Fibroblast of mammary gland (primary cell): ENCODE measurements around the gene SH3RF3.
A peak's percentile ranks its signal among the peaks of the same experiment; 100 is the strongest.

Source experiments
- DNase-seq: peaks from one replicate; pipeline ENCODE4 v3.0.0-alpha.2; 2010; ENCODE audit warnings: low read depth
- H3K4me3 ChIP-seq: 2 replicates; pipeline ENCODE4 v1.5.1; 2011; ENCODE audit warnings: low read depth, mild to moderate bottlenecking, low read length, moderate library complexity; ENCODE audit not compliant: control insufficient read depth
- CTCF ChIP-seq: conservative IDR thresholded peaks from 2 replicates; pipeline ENCODE4 v1.5.1; 2011; ENCODE audit warnings: low read depth, low read length, inconsistent platforms; ENCODE audit not compliant: control insufficient read depth, insufficient read depth

Gene SH3RF3

DNA sequence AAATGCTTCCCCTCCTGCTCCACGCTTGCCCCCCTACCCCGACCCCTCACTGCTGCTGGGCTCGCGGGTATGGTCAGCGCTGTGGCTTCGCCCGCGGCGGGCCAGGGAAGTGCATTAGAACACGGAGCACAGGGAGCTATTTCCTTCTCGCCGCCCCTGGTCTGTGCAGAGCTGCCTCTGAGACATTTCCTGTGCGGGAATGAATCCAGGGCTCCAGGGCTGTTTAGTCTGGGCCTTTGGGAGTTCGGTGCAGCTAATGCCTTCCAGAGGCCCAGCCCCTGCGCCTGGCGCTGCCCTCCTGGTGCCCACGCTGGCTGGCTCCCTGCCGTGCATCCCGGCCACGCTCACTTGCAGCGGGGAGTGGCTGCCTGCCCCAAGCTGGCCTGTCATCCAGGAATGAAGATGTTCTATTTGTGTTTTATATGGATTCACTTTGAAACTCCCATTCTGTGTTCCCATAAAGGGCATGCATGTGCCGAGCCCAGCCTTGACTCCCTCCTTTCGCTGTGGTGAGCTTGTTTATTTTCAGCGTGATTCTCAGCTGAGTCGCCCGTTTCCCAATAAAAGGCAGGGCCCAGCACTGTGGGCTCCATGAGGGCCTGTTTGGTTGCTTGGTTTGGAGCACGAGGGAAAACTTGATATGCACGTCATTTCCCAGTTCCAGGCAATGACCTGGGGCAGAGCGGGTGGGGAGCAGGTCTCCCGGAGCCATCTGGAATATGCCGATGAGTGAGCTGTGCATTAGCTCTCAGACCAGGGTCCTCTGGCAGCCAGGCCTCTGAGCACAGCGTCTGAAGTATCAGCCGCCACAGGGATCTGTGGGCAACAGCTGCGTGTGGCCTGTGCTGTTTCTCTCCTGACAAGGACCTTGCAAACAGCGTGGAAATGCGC lies 42.7 kb downstream of the SH3RF3 start:
- no peak for TF ChIP-seq CTCF
- H3K4me3 ChIP-seq = no peak overlapping the region
- DNase-seq = peak; percentile 94

GRCh38 chr2:109172556-109173105 lies 43.6 kb downstream of the SH3RF3 start:
- no peak for DNase-seq

DNA sequence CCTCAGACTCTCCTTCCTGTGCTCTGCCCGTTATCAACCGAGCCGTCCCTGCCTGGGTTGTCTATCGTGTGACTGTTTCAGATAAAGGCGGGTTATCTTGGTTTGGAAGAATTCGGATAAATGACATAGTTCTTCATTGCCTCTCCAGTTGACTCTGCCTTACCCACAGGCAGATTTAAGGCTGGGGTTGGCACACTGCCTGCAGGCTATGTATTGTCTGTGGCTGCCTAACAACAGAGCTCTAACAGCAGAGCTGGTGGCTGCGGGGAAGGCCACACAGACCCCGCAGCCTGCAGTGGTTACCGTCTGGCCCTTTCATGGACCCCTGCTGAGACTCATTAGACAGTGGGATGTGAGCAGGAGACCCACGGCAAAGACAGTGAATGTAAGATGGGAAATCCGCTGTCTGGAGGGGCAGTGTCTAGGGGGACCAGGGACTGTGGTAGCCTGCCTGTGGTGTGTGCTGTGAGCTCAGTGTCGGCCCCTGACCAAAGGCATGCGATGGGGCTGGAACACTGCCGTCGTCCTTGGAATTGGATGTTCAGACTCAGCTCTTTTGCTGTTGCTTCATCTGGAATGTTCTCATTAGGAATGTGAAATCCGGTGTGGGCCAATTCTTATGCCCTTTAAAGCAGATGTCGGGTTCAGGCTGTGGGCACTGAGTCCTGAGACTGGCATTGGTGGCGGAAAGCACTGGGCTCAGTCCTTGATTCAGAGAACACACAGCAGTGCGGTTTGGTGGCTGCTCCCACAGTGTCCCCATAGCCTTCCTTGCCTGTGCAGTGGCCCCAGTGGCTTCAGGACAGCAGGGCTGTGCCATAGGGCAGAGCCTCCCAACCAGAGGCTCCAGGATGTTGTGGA lies 44.5 kb downstream of the SH3RF3 start:
- peak; percentile 79 for DNase-seq
- H3K4me3 ChIP-seq = no peak overlapping the region
- no peak for TF ChIP-seq CTCF

More at GRCh38 chr2:109172556-109173105, 43.6 kb downstream of the SH3RF3 start:
- no peak overlapping the region for H3K4me3 ChIP-seq
- no peak for TF ChIP-seq CTCF

- no peak overlapping the region for H3K4me3 ChIP-seq
- DNase-seq = no peak
- TF ChIP-seq CTCF = no peak
These were observed 45.2 kb downstream of the SH3RF3 start for GRCh38 chr2:109174214-109174613.

DNA sequence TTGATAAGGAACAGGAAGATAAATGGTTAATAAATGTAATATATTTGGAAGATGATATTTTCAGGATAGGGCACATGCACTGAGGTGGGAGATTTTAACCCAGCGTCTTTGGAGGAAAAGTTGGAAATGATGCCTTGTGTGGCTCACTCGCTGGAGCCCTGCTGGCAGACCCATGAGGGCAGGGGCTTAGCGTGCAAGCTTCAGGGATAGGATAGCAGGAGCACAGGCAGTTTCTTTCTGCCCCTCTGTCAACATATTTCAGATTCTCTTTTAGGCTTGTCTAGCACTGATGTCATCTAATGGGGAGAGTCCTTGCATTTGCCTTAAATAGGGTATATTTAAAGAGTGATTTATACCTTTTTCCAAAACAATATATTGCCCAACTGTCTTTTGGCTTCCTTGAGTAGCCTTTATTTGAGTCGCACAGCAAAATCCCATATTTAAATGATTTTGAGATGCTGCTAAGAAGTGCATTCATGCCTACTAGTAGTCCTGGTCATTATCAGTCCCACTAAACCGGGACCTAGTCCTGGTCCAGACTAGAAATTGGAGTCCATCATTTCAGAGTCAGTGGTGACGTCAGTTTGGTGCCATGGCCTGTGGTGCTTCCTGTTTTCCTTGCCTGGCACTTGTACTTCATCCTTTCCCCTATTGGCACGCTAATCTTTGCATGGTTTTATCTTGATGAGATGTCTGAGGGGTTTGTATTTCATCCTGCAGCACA lies 45.8 kb downstream of the SH3RF3 start:
- no peak for DNase-seq
- TF ChIP-seq CTCF = no peak
- no peak overlapping the region for H3K4me3 ChIP-seq

DNA sequence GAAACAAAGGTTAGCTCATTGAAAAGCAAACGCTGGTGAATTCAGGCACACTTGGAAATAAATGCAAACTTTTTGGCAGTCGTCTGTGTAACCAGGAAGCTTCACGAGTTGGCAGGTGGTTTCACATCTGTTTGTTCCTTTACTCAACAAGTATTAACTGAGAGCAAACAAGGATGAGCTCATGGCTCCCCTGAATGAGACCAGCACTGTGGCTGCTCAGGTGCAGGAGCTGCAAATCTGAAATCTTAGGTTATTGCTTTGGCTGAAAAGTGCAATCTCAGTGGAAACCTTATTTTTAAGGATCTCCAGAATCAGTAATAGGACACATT lies 46.3 kb downstream of the SH3RF3 start:
- DNase-seq = no peak
- no peak overlapping the region for H3K4me3 ChIP-seq
- TF ChIP-seq CTCF = no peak
